GM19099 (cell line): ENCODE results near the gene MYMX.
A peak's percentile ranks its signal among the peaks of the same experiment; 100 is the strongest.

ENCODE experiments used
- POLR2A ChIP-seq: IDR thresholded peaks from 3 replicates; pipeline ENCODE4 v1.6.1; 2011; ENCODE audit warnings: low read depth; ENCODE audit not compliant: insufficient read length; ENCODE audit errors: extremely low read depth

MYMX gene

GRCh38 chr6:44233567-44234100 is 16.9 kb downstream of the MYMX start:
- no peak for TF ChIP-seq POLR2A

- no peak for TF ChIP-seq POLR2A
Measured at GRCh38 chr6:44234101-44235025, 17.6 kb downstream of the MYMX start.

- TF ChIP-seq POLR2A, result no peak
Measured at GRCh38 chr6:44235269-44235668, 18.5 kb downstream of the MYMX start.

GRCh38 chr6:44235891-44236516 is 19.3 kb downstream of the MYMX start:
- no peak for TF ChIP-seq POLR2A

GRCh38 chr6:44237021-44237812 is 20.5 kb downstream of the MYMX start:
- peak; percentile 13 for TF ChIP-seq POLR2A

GRCh38 chr6:44237813-44238433 is 21.2 kb downstream of the MYMX start:
- TF ChIP-seq POLR2A, result no peak

- no peak for TF ChIP-seq POLR2A
Measured at GRCh38 chr6:44238687-44239350, 22.1 kb downstream of the MYMX start.

GRCh38 chr6:44243345-44243744 is 26.6 kb downstream of the MYMX start:
- no peak for TF ChIP-seq POLR2A

- TF ChIP-seq POLR2A, result no peak
Measured at GRCh38 chr6:44245391-44245911, 28.7 kb downstream of the MYMX start.

GRCh38 chr6:44245912-44246662 is 29.4 kb downstream of the MYMX start:
- peak; percentile 46 for TF ChIP-seq POLR2A

- TF ChIP-seq POLR2A, result peak; percentile 100
Measured at GRCh38 chr6:44246663-44247337, 30.1 kb downstream of the MYMX start, which contains the start of gene HSP90AB1. HSP90AB1 (plus strand) TSS chr6:44247101; CDS start chr6:44248630, 1,529 bp downstream.
